Stimulated activated CD4-positive, alpha-beta T cell treated with anti-CD3 and anti-CD28 coated beads, Interleukin-12 subunit alpha, Interleukin-12 subunit beta, amount 100 ng/mL, for 48 hours (primary cell): ENCODE results near the gene NCAM1.

ENCODE experiments used
- DNase-seq, 3 donors: peaks; one replicate each; pipeline ENCODE4 v3.0.0-alpha.2; 2020; ENCODE audit warnings: low read depth in 2 of 3, low spot score in 1 of 3

Gene NCAM1

DNA sequence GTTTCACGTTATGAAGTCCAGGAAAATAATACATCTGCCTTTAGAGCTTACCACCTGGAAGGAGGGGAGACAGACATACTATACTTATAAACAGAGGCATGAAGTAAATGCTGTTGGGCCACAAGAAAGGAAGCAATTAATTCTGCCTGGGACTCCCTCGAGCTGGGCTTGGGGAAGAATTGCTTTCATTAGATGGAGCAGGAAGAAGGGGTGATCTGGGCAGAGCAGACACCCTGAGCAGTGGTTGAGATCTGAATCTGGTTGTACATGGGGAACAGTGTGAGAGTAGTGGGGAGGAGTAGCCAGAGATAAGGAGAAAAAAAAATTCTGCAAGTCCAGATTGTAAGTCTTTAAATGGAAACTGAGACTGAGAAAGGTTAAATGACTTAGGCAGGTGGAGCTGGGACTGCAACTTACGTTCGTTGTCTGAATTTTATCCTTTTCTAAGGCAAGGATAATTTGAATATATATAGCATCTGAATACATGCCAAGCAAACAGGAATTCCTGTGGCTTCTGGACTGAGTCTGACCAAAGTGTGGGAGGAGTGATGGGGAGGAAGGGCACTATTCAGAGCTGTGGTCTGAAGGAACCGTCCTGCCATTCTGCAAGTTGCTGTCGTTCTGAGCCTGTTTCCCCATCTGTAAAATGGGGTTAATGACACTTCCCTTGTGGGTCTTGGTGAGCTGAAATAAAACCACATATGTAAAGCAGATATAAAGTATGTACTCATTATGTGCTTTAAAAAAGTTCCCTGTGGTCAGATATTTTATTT, 7.9 kb downstream of the NCAM1 start:
- DNase-seq: no peak

DNA sequence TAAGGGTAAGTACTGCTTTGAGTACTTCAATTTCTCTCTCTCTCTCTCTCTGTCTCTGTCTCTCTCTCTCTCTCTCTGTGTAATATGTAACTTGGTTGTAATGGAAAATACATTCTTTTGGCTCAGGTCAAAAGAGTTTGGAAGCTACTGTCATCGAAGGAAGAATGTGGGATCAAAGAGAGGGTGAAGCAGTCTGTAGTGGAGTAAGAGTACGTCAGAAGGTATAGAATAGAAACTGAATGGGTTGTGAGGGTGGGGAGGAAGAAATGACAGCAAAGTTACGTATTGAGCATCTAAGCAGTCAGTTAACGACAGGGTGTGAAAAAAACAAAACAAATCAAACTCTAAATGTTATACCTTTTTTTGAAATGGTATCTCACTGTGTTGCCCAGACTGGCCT, 10.0 kb downstream of the NCAM1 start:
- DNase-seq: no peak

DNA sequence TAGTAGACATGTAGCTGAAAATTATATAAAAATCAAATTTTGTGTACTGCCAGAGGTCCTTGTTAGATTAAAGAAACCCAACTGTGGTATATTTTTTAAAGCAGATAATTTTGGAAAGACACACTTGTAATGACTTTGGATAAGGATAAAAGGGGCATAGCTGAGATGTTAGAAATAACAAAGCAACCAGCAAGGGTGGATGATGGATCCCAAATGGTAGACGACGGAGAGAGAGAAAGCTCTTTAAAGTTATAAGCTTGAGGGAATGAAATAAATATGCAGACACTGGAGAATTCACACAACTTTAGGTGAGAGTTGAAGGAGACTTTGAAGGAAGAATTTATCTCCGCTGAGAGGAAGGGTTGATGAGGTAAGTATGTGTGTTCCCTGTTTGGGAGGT, 10.6 kb downstream of the NCAM1 start:
- DNase-seq: no peak

DNA sequence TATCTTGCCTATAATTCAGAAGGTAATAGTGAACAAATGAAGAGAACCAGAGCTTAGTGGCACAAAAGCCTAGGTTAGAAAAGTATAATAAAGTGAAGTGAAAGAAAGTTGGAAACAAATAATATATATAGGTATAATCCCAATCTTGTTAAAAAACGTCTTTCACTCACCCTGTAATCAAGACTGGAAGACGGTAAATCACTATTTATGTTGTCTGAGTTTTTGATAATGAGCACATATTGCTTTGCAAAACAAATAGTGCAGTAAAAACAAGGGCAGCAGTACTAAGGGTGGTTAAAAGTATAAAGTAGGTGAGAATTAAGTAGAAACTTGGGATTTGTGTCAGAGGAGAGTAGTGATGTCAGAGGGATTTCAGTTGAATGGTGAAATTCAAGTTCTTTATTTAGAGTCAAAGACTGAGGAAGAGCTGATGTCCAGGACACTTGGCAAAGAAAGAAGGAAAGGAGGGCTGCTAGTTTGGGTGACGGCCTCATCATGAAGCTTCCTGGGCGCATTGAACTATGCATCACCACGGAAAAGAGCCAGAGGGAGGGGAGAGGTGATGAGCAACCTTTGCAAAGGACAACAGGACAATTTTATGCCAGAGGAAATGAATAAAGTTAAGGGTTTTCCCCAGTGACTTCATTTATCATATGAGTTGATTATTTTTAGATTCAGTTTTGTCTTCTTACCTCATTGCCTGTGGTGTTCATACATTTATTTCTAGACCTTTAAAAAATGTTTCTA, 11.4 kb downstream of the NCAM1 start:
- DNase-seq: no peak

DNA sequence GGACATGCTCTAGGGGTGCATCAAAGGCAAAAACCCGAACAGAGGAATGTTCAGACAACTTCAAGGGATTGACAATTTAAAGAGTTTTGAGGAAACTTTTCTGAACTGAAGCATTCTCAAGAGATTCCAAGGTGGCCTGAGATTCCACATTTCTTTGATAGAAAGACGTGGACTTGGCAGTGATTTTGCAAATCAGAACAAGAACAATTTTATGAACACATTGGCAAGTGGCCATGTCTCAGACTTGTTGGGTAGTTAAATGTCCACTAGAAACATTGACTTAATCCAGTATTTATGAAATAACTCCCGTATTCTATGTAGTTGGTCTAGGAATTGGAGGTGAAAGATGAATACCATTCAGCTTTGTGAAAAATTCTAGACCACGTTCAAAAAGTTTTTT, 13.8 kb downstream of the NCAM1 start:
- no peak for DNase-seq

DNA sequence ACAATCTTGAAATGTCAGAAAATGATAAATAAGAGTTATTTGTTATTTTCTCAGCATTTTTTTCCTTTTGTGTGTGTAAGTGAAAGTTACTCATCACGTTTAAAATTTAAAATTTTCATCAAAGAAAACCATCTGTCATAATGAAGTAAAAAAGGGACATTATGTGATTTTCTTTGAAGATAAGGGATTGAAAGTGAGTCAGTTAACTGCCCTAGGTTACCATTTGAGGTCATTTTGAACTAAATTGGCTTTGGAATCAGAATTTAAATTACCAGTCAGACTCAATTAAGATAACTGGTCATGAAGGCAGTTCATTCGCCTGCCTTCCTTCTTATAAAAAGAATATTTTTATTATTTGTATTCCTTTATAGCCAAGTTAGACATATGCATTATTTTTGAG, 14.3 kb downstream of the NCAM1 start:
- DNase-seq: no peak

DNA sequence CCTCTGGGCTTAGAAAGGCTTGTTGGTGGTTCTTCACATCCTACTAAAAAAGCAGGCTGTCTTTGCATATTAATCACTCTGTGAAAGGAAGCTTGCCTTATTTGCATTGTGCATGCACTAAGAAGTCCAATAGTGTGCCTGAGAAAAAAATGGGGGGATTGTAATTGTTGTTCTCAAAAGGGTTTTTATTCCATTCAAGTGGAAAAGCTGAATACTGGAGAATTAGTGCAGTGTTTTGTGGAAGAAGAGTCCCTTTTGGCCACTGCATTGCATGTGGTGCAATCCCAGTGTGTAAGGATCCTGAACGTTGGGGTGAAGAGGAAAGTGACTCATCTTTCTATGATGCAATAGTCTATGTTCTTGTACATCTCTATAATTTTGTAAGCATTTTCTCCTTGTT, 16.5 kb downstream of the NCAM1 start:
- no peak for DNase-seq

DNA sequence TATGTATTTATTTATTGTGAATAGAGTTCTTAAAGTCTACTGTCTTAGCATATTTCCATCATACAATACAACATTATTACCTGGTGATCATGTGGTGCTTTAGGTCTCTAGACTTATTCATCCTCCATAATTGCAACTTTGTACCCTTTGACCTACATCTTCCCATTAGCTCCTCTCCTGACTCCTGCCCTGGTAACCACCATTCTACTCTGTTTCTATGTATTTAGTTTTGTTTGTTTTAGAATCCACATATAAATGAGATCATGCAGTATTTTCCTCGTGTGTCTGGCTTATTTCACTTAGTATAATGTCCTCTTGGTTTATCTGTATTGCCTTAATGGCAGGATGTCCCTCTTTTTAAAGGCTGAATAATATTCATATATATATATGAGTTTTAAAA, 22.7 kb downstream of the NCAM1 start:
- no peak for DNase-seq

DNA sequence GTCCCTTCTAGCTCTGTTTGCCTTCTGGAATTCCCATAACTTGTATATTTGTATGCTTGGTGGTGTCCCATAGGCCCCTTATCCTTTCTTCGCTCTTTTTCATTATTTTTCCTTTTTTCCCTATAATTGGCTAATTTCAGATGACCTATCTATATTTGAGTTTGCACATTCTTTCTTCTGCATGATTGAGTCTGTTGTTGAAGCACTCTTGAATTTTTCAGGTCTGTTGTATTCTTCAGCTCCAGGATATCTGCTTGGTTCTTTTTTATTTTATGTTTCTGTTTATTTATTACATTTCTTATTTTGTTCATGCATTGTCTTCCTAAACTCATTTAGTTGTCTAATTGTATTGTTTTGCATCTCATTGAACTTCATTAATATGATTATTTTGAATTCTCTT, 28.0 kb downstream of the NCAM1 start:
- no peak for DNase-seq

DNA sequence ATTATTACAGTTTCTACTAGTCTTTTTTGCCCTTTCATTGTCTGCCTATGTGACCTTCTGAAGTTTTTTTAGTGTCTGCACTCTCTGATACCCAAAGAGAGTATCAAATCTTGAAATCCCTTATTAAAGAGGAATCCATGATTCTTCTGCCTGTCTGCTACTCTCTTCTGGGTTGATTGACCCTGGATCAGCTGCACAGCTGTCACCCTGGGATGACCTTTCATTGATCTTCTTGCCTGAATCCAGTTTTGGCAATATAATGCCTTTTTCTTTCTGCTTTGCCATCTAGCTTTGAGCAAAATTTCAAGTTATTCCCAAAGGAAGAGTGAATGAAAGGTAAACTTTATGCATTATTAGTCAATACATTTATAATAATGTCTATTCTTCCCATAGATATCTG, 32.6 kb downstream of the NCAM1 start:
- no peak for DNase-seq

DNA sequence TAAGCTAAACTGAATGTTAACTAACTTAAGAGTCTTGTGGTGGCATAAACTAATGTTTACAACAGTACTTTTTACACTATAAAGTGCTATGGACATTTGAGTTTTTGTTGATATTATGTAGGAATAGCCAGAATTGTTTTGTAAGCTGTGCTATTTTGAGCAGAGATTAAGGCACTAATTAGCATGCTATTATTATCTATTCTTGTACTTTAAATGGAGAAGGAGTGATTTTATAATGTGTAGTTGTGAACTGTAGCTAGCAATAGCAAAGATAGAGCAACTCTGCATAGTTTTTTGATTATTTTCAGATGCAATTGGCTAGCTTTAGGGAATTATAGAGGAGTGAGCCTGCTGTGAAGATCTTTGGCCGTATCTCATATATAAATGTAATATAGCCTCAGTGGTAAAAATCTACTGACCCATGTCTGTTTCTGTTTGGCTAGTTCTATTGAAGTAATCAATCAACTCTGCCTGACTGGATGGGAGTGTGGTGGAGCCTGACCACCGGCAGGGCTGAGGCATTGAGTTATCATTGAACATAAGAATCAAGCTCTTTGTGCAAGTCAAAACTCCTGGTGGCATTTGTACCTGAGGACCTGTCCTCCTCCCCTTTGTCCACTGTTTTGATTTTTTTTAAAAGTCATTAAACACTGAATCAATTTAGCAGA, 34.3 kb downstream of the NCAM1 start:
- DNase-seq: no peak

DNA sequence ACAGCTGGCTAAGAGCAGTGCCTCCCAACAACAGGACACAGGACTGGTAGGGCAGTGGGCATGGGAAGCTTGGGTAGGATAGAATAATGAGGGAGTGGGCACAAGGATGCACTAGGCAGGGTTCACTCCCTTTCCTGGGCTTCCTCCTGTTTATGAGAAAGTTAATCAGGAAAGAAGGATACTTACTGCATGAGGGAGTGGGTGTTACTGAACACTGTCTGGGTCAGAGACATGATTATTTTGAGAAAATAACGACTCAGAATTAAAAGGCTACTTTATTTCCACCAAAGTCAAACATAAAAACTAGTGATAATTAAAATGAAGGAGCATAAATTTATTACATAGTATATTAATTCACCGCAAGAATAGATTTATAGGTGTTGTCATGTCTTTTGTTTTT, 35.8 kb downstream of the NCAM1 start:
- DNase-seq: no peak

DNA sequence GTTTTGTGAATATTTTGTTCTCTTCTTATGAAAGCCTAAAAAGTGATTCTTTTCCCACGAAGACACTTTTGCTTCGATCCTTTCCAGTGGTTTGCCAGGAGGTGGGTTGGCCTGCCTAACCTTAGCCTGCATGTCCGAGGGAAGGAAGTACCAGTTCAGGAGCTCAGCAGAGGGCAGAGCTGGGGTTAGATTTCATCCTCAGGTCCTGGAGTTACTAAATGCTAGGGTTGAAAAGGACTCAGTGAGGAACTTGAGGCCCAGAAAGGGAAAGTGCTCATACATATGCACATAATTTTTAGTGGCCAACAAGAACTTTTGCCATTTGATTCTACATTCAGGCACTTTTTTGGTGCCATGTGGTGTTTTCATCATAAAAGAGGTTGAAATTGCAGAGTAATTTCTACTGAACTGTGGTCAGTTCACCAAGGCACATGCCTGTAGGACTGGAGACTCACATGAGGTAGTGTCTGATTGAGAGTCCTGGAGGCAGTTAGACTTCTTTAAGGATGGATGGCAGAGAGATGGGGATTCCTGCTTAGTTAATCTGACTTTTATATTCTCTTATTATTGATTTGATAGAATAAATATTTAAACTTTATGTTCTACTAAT, 36.7 kb downstream of the NCAM1 start:
- no peak for DNase-seq

DNA sequence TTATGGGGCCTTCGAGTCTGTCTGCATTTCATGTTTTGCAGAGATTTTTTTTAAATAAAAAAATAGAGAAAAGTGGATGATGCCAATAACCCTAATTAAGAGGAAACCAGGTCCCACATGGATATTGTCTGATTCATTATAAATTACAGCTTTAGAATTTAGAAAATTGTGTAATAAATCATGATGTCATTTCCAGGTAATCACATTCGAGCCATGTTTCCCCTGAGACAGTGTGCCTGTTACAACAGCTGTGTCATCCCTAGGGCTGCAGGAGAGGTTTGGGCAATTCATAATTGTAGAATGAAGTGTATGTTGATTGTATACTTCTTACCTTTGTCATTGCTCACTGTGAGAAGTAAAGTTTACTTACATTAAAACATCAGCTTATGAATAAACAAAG, 38.3 kb downstream of the NCAM1 start:
- no peak for DNase-seq

DNA sequence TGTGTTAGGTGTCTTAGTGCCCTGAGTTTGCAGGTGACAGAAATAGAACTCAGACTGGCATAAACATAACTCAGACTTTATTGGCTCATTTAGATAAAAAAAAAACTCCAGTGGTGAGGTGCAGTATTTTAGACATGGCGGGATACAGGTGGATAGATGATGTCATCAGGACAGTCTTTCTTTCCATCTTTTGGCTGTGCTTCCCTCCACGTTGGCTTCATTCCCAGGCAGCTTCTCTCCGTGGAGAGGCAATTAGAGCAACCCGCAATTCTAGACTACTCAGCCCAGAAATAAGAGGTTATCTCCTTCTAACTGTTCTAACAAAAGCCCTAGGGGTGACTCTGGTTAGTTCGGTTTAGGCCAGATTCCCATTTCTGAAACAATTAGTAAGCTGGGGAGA, 40.5 kb downstream of the NCAM1 start:
- DNase-seq: no peak

DNA sequence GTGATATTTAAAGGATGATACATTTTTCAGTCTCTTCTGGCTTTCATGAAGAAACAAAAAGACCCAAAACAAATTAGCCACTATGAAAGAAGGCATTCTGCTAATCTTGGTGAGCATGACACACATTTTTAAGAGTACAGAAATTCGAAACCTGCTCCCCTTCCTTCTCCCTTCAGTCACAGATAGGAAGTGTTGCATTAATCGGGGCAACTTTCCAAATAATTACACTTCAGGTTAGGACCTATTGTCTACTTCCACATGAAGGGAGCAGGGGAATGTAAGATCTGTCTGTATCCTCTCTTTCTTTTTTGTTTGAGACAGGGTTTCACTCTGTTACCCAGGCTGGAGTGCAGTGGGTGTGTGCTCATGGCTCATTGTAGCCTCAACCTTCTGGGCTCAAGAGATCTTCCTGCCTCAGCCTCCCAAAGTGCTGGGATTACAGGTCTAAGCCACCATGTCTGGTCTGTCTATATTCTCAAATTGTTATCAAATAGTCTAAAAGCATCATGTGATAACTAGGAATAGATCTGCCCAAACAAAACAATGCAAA, 45.8 kb downstream of the NCAM1 start:
- DNase-seq: no peak

DNA sequence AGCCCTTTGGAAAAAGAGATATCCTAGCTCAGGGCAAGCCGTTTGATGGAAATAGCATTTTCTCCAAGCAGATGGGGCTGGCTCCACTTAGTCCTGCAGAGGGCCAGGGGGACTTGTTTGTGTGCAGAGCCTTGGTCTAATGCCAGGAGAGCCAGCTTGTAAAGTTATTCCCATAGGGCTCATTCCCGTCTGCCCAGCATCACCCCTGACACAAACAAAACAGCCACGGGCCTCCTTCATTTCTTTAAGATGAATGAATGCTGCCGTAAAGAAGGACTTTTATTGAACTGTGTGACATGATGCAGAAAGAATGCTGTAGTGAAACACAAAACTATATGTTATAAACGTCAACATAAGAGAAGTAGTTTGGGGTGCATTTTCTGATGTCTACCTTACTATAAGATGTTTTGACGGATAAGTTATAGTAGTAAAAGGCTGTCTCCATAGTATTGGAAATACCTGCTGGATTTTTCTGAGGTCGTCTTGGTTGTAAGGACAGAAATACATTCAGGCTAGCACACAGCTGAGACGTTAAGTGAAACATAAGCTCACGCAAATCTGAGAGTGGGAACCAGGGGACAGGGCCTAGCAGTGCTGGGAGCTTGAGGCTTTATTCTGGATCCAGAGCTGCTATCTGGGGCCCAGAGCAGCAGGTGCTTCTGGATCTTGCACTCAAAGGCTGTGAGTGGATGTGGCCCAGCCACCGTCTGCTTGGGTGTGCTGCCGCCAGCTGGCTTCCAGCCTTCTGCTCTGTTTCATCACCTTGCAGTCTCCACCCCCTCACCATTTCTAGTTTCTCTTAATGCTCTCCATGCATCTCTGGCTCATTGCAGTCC, 53.3 kb downstream of the NCAM1 start:
- DNase-seq: no peak

DNA sequence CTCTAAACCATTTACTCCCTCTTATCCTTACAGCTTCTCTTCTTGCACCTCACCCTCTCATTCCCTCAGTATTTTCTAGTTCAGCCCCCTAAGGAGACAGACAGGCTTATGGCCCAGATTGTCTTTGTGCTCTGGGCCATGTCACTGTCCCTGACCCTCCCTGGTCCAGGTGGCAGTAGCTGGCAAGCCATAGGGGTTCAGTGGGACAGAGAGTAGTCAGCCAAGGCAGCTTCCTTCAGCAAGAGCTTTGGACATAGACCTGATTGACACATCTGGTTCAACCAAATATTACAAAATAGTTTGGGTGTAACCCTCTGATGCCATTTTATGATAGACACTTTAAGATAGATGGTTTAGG, 53.9 kb downstream of the NCAM1 start:
- no peak for DNase-seq

DNA sequence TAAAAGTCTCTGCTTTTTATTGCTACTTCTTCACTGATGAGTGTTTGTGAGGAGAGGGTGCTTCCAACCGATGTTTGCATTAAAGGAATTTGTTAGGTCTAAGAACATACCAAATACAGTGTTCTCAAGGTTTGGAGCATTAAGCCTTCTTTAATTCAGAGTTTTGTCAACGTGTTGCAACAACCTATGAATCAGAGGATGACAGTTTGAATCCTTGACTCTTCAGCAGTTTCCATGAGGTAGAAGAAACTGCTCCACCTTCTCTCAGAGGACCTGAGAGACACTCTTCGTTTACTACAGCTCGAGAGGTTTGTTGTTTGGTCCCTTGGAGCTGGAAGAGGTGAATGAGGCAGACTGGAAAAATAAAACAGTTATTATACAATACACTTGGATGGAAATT, 55.7 kb downstream of the NCAM1 start:
- no peak for DNase-seq

DNA sequence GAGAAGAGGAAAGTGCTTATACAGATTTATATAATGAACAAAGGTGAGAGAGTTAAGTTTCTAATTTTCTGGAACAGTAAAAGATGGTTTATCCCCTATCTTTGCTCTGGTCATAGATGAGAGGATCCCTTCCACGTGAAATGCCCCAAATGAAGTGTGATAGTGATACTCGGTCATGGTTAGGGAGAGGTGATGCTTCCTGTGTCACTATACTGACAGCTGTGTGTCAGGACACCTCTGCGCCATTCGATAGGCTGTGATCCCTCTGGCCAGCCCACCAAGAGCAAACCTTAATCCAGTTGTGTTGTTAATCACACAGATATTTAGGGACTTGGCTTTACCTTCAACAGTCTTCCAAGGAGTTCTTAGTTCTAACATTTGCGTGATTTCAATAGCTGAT, 57.7 kb downstream of the NCAM1 start:
- no peak for DNase-seq

DNA sequence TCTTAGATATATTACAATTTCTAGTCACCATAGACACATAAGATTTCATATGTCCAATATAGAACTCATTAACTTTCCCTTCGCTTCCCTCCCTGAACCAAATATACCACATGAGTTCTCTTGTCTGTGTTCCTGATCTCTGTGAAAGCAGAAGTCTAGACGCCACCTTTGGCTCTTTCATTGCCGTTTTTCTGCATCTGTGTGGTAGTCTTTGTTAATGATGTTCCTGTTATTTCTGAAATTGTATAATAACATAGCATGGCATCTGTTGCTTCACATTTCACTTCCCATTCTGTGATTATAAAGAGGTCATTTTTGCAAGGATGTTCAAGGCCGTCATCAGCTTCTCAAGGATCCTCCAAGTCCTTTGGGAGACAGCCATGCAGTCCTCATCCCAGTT, 58.5 kb downstream of the NCAM1 start:
- no peak for DNase-seq
